LNCaP clone FGC (cell line): ENCODE measurements around the gene ERBB4.

Experiments
- DNase-seq: peaks from one replicate; pipeline ENCODE4 v3.0.0-alpha.2; 2011; ENCODE audit warnings: low read depth
- H3K4me3 ChIP-seq: 2 replicates; pipeline ENCODE4 v1.5.1; 2011; ENCODE audit warnings: mild to moderate bottlenecking, low read depth, low read length, control low read depth
- CTCF ChIP-seq: IDR thresholded peaks from 2 replicates; pipeline ENCODE4 v1.5.1; 2012; ENCODE audit warnings: mild to moderate bottlenecking; ENCODE audit not compliant: control insufficient read depth, insufficient read depth; ENCODE audit errors: extremely low read depth

ERBB4 gene

GRCh38 chr2:211664321-211664720, 874.3 kb downstream of the ERBB4 start:
- no peak for TF ChIP-seq CTCF
- no peak for DNase-seq

GRCh38 chr2:211654211-211654780, 884.3 kb downstream of the ERBB4 start:
- no peak for DNase-seq
- no peak overlapping the region for H3K4me3 ChIP-seq
- TF ChIP-seq CTCF: no peak

More at GRCh38 chr2:211664321-211664720, 874.3 kb downstream of the ERBB4 start:
- no peak overlapping the region for H3K4me3 ChIP-seq

- TF ChIP-seq CTCF: no peak
- H3K4me3 ChIP-seq: no peak overlapping the region
- DNase-seq: peak; percentile 19
Measured at GRCh38 chr2:211652327-211652726, 886.3 kb downstream of the ERBB4 start.

GRCh38 chr2:211649331-211649730, 889.3 kb downstream of the ERBB4 start:
- no peak overlapping the region for H3K4me3 ChIP-seq
- no peak for TF ChIP-seq CTCF
- DNase-seq: no peak

- no peak overlapping the region for H3K4me3 ChIP-seq
- DNase-seq: no peak
- no peak for TF ChIP-seq CTCF
Measured at GRCh38 chr2:211631503-211631902, 907.1 kb downstream of the ERBB4 start.

GRCh38 chr2:211623096-211623495, 915.5 kb downstream of the ERBB4 start:
- no peak for TF ChIP-seq CTCF
- H3K4me3 ChIP-seq: no peak overlapping the region
- DNase-seq: no peak

GRCh38 chr2:211620986-211621385, 917.6 kb downstream of the ERBB4 start:
- DNase-seq: no peak
- H3K4me3 ChIP-seq: no peak overlapping the region
- TF ChIP-seq CTCF: no peak
